Measurements from ENCODE around the gene ALDH2.

- no peak for TF ChIP-seq POLR2A (IDR thresholded peaks at IDR 0.05)
- no peak for TF ChIP-seq CTCF (IDR thresholded peaks at IDR 0.05)
Observed at GRCh38 chr12:111864913-111865312, 98.2 kb downstream of the ALDH2 start.

All from tibial nerve (tissue), 3 donors.